ENCODE results near the gene RTKN2. TPM values are rescaled to one million over a fixed set of nuclear protein-coding genes. Genes with fewer than 3 reads are reported as not detected.
A peak's percentile ranks its signal among the peaks of the same experiment; 100 is the strongest.

RTKN2 gene
- total RNA-seq, 1 donor from 2014 or later: 6.7 TPM

- TF ChIP-seq CTCF (IDR thresholded peaks at IDR 0.05; ENCODE audit: insufficient read depth, low read length, poor library complexity, severe bottlenecking): no peak
- Histone ChIP-seq H3K36me3 (ENCODE audit: control insufficient read depth, insufficient read depth, low read length) (no peaks in the 10 kb centered on the region), H3K27me3 (ENCODE audit: control insufficient read depth, insufficient read depth, low read length) (no peaks in the 10 kb centered on the region), H3K4me3 (ENCODE audit: low read depth, low read length) (no peak overlapping the region)
- no peak for DNase-seq (ENCODE audit: low read depth)
Observed at GRCh38 chr10:62253704-62254103, 14.9 kb downstream of the RTKN2 start.

GRCh38 chr10:62252051-62252450, 16.6 kb downstream of the RTKN2 start:
- DNase-seq (ENCODE audit: low read depth): no peak
- Histone ChIP-seq H3K4me3 (ENCODE audit: low read depth, low read length) (no peak overlapping the region), H3K27me3 (ENCODE audit: control insufficient read depth, insufficient read depth, low read length) (no peaks in the 10 kb centered on the region), H3K36me3 (ENCODE audit: control insufficient read depth, insufficient read depth, low read length) (no peaks in the 10 kb centered on the region)
- no peak for TF ChIP-seq CTCF (IDR thresholded peaks at IDR 0.05; ENCODE audit: insufficient read depth, low read length, poor library complexity, severe bottlenecking)

GRCh38 chr10:62250594-62251198, 17.9 kb downstream of the RTKN2 start:
- H3K27me3 ChIP-seq (ENCODE audit: control insufficient read depth, insufficient read depth, low read length): no peaks in the 10 kb centered on the region
- no peak overlapping the region for H3K4me3 ChIP-seq (ENCODE audit: low read depth, low read length)
- no peak for TF ChIP-seq CTCF (IDR thresholded peaks at IDR 0.05; ENCODE audit: insufficient read depth, low read length, poor library complexity, severe bottlenecking)
- peak; percentile 95 for DNase-seq (ENCODE audit: low read depth)
- H3K36me3 ChIP-seq (ENCODE audit: control insufficient read depth, insufficient read depth, low read length): no peaks in the 10 kb centered on the region

- TF ChIP-seq CTCF (IDR thresholded peaks at IDR 0.05; ENCODE audit: insufficient read depth, low read length, poor library complexity, severe bottlenecking): no peak
- no peaks in the 10 kb centered on the region for H3K36me3 ChIP-seq (ENCODE audit: control insufficient read depth, insufficient read depth, low read length)
- no peak overlapping the region for H3K4me3 ChIP-seq (ENCODE audit: low read depth, low read length)
- H3K27me3 ChIP-seq (ENCODE audit: control insufficient read depth, insufficient read depth, low read length): no peaks in the 10 kb centered on the region
- no peak for DNase-seq (ENCODE audit: low read depth)
Observed at GRCh38 chr10:62249957-62250356, 18.7 kb downstream of the RTKN2 start.

GRCh38 chr10:62248465-62248864, 20.2 kb downstream of the RTKN2 start:
- Histone ChIP-seq H3K4me3 (ENCODE audit: low read depth, low read length) (no peak overlapping the region), H3K27me3 (ENCODE audit: control insufficient read depth, insufficient read depth, low read length) (no peaks in the 10 kb centered on the region), H3K36me3 (ENCODE audit: control insufficient read depth, insufficient read depth, low read length) (no peaks in the 10 kb centered on the region)
- peak; percentile 39 for TF ChIP-seq CTCF (IDR thresholded peaks at IDR 0.05; ENCODE audit: insufficient read depth, low read length, poor library complexity, severe bottlenecking)
- no peak for DNase-seq (ENCODE audit: low read depth)

GRCh38 chr10:62244785-62245467, 23.7 kb downstream of the RTKN2 start:
- Histone ChIP-seq H3K4me3 (ENCODE audit: low read depth, low read length) (no peak overlapping the region), H3K36me3 (ENCODE audit: control insufficient read depth, insufficient read depth, low read length) (no peaks in the 10 kb centered on the region), H3K27me3 (ENCODE audit: control insufficient read depth, insufficient read depth, low read length) (no peaks in the 10 kb centered on the region)
- peak; percentile 75 for TF ChIP-seq CTCF (IDR thresholded peaks at IDR 0.05; ENCODE audit: insufficient read depth, low read length, poor library complexity, severe bottlenecking)
- no peak for DNase-seq (ENCODE audit: low read depth)
